Transverse colon (tissue), 4 donors: ENCODE data around the gene TULP4.

ENCODE experiments used
- CTCF ChIP-seq, 5 experiments: fragments of 200-600 bp in 3 of 5; fragments of 450-650 bp in 2 of 5; sonication (generic) in 3 of 5; IDR thresholded peaks; 1 replicate in 2 of 5; 2 replicates in 3 of 5; pipeline ENCODE4 v1.5.1; 2016 to 2017; ENCODE audit warnings: antibody characterized with exemption in 5 of 5, inconsistent platforms in 3 of 5, mild to moderate bottlenecking in 2 of 5, moderate library complexity in 1 of 5
- EP300 ChIP-seq: sonication (generic); formaldehyde crosslinking; IDR thresholded peaks from one replicate; pipeline ENCODE4 v1.6.1; 2017; ENCODE audit warnings: antibody characterized with exemption, low read depth
- POLR2A ChIP-seq: fragments of 450-650 bp; IDR thresholded peaks from one replicate; pipeline ENCODE4 v1.6.1; 2016; ENCODE audit warnings: antibody characterized with exemption, mild to moderate bottlenecking, moderate library complexity
- POLR2AphosphoS5 ChIP-seq, 3 donors: sonication (generic); formaldehyde crosslinking; IDR thresholded peaks; one replicate each; pipeline ENCODE4 v1.6.1; 2016; ENCODE audit warnings: antibody characterized with exemption in 3 of 3

- TF ChIP-seq POLR2A (no peak), CTCF (IDR thresholded peaks at IDR 0.05) (no peak), POLR2AphosphoS5 (IDR thresholded peaks at IDR 0.05) (no peak), EP300 (no peak)
Observed at GRCh38 chr6:158488065-158488464, 175.8 kb downstream of the TULP4 start.
